Trophoblast cell (in vitro differentiated cells and primary cell): ENCODE data around the gene ABO.
"Not testable (repeated sequence)": the region's sequence is repeated elsewhere in the genome, so short reads cannot be mapped to it uniquely, and the experiment has no call there.

Experiments
- DNase-seq, 2 donors: peaks; one replicate each; pipeline ENCODE4 v3.0.0-alpha.2; 2016
- H2AFZ ChIP-seq: 2 replicates; pipeline ENCODE4 v1.6.1; 2013; ENCODE audit warnings: low read length, moderate library complexity, mild to moderate bottlenecking; ENCODE audit not compliant: insufficient read depth, poor library complexity
- H2AK5ac ChIP-seq: 2 replicates; pipeline ENCODE4 v1.6.1; 2013; ENCODE audit warnings: mild to moderate bottlenecking, low read length
- H2BK120ac ChIP-seq: 2 replicates; pipeline ENCODE4 v1.6.1; 2013; ENCODE audit warnings: low read length, mild to moderate bottlenecking, moderate library complexity; ENCODE audit not compliant: insufficient read depth, poor library complexity
- H2BK12ac ChIP-seq: 2 replicates; pipeline ENCODE4 v1.6.1; 2013; ENCODE audit warnings: mild to moderate bottlenecking, low read length, moderate library complexity
- H2BK5ac ChIP-seq: 2 replicates; pipeline ENCODE4 v1.6.1; 2013; ENCODE audit warnings: low read length, low read depth, moderate library complexity, mild to moderate bottlenecking; ENCODE audit not compliant: poor library complexity
- H3K14ac ChIP-seq: 2 replicates; pipeline ENCODE4 v1.6.1; 2013; ENCODE audit warnings: mild to moderate bottlenecking, low read length
- H3K18ac ChIP-seq: 2 replicates; pipeline ENCODE4 v1.6.1; 2013; ENCODE audit warnings: mild to moderate bottlenecking, low read length
- H3K23ac ChIP-seq: 2 replicates; pipeline ENCODE4 v1.6.1; 2013; ENCODE audit warnings: low read length
- H3K27ac ChIP-seq: 2 replicates; pipeline ENCODE4 v1.5.1; 2013; ENCODE audit warnings: low read depth, mild to moderate bottlenecking, inconsistent platforms, low read length, moderate library complexity
- H3K27me3 ChIP-seq: 2 replicates; pipeline ENCODE4 v1.6.1; 2013; ENCODE audit warnings: inconsistent platforms, mild to moderate bottlenecking, low read length, moderate library complexity; ENCODE audit not compliant: insufficient read depth
- H3K36me3 ChIP-seq, 2 experiments: 1 replicate in 1 of 2; 2 replicates in 1 of 2; pipeline ENCODE4 v1.6.1; 2013; ENCODE audit warnings: low read length in 2 of 2, mild to moderate bottlenecking in 2 of 2, moderate library complexity in 1 of 2; ENCODE audit not compliant: insufficient read depth in 2 of 2, control insufficient read depth in 1 of 2
- H3K4ac ChIP-seq: 2 replicates; pipeline ENCODE4 v1.6.1; 2013; ENCODE audit warnings: low read depth, mild to moderate bottlenecking, low read length, moderate library complexity
- H3K4me1 ChIP-seq, 2 experiments: 1 replicate in 1 of 2; 2 replicates in 1 of 2; pipeline ENCODE4 v1.6.1; 2013; ENCODE audit warnings: low read length in 2 of 2, mild to moderate bottlenecking in 2 of 2, moderate library complexity in 1 of 2; ENCODE audit not compliant: insufficient read depth in 2 of 2, control insufficient read depth in 1 of 2
- H3K4me2 ChIP-seq: 2 replicates; pipeline ENCODE4 v1.6.1; 2013; ENCODE audit warnings: inconsistent platforms, mild to moderate bottlenecking, low read length, moderate library complexity
- H3K4me3 ChIP-seq: 2 replicates; pipeline ENCODE4 v1.5.1; 2013; ENCODE audit warnings: mild to moderate bottlenecking, low read depth, low read length, inconsistent platforms
- H3K79me1 ChIP-seq: one replicate; pipeline ENCODE4 v1.6.1; 2013; ENCODE audit warnings: low read length
- H3K79me2 ChIP-seq: 2 replicates; pipeline ENCODE4 v1.6.1; 2013; ENCODE audit warnings: low read length, mild to moderate bottlenecking; ENCODE audit not compliant: control insufficient read depth, insufficient read depth, poor library complexity
- H3K9ac ChIP-seq: 2 replicates; pipeline ENCODE4 v1.6.1; 2013; ENCODE audit warnings: mild to moderate bottlenecking, low read length
- H3K9me3 ChIP-seq: 2 replicates; pipeline ENCODE4 v1.6.1; 2013; ENCODE audit warnings: low read depth, mild to moderate bottlenecking, control low read depth, inconsistent platforms, low read length; ENCODE audit not compliant: insufficient read depth
- H4K12ac ChIP-seq: 2 replicates; pipeline ENCODE4 v1.6.1; 2013; ENCODE audit warnings: low read depth, mild to moderate bottlenecking, low read length, moderate library complexity
- H4K8ac ChIP-seq: 2 replicates; pipeline ENCODE4 v1.6.1; 2013; ENCODE audit warnings: low read depth, mild to moderate bottlenecking, low read length, moderate library complexity
- H4K91ac ChIP-seq: one replicate; pipeline ENCODE4 v1.6.1; 2013; ENCODE audit warnings: low read depth, mild to moderate bottlenecking, low read length, moderate library complexity
- WGBS: extraction: QIAGEN DNeasy Blood & Tissue Kit; methylation state at CpG from one replicate; pipeline ENCODE4 v1.1.7; 2013; ENCODE audit warnings: missing lambda C conversion rate; ENCODE audit not compliant: insufficient read length, insufficient coverage; ENCODE audit errors: extremely low coverage; 5-methylcytosine and 5-hydroxymethylcytosine counted together

ABO gene

GRCh38 chr9:133209327-133210201 lies 65.4 kb downstream of the ABO start:
- H3K4me3 ChIP-seq, H4K12ac ChIP-seq, H3K9ac ChIP-seq, H2AFZ ChIP-seq, H3K14ac ChIP-seq, H3K23ac ChIP-seq, H4K91ac ChIP-seq, H3K27me3 ChIP-seq, H3K4me2 ChIP-seq, H4K8ac ChIP-seq, H2BK120ac ChIP-seq, H3K79me1 ChIP-seq, H2BK12ac ChIP-seq, H3K79me2 ChIP-seq, H2BK5ac ChIP-seq, H3K9me3 ChIP-seq, H3K36me3 ChIP-seq, H2AK5ac ChIP-seq, H3K18ac ChIP-seq, H3K4ac ChIP-seq, H3K27ac ChIP-seq, DNase-seq: not testable (repeated sequence)
- no CpG with 5 or more reads among the region's 29 CpGs for WGBS
- H3K4me1 ChIP-seq, result peaks cover 6 to 12% of the 10 kb centered on the region in 2 experiments

GRCh38 chr9:133208880-133209300 lies 66.1 kb downstream of the ABO start, which contains the start of gene OBP2B:
Gene OBP2B, minus strand, starts transcription at chr9:133209250. Its CDS starts 51 bp downstream, at chr9:133209199.
- not testable (repeated sequence) for H3K4ac ChIP-seq, H3K27me3 ChIP-seq, H3K18ac ChIP-seq, H3K4me2 ChIP-seq, H3K36me3 ChIP-seq, H4K12ac ChIP-seq, H3K9ac ChIP-seq, H2AK5ac ChIP-seq, H3K79me2 ChIP-seq, H4K91ac ChIP-seq, H3K9me3 ChIP-seq, H2BK120ac ChIP-seq, H4K8ac ChIP-seq, H3K27ac ChIP-seq, DNase-seq, H3K79me1 ChIP-seq, H2BK12ac ChIP-seq, H3K4me3 ChIP-seq, H2BK5ac ChIP-seq, H3K23ac ChIP-seq, H2AFZ ChIP-seq, H3K14ac ChIP-seq
- WGBS, result no CpG with 5 or more reads among the region's 18 CpGs
- H3K4me1 ChIP-seq, result peaks cover 6 to 12% of the 10 kb centered on the region in 2 experiments

- H3K4me3 ChIP-seq, H3K18ac ChIP-seq, H3K9me3 ChIP-seq, H2AK5ac ChIP-seq, H3K27me3 ChIP-seq, H4K8ac ChIP-seq, H2BK5ac ChIP-seq, H2BK12ac ChIP-seq, H2AFZ ChIP-seq, H3K27ac ChIP-seq, H3K79me2 ChIP-seq, H3K9ac ChIP-seq, H3K36me3 ChIP-seq, DNase-seq, H3K79me1 ChIP-seq, H3K23ac ChIP-seq, H4K91ac ChIP-seq, H3K14ac ChIP-seq, H3K4ac ChIP-seq, H2BK120ac ChIP-seq, H4K12ac ChIP-seq, H3K4me2 ChIP-seq: not testable (repeated sequence)
- H3K4me1 ChIP-seq, result peaks cover 6 to 12% of the 10 kb centered on the region in 2 experiments
- no CpG with 5 or more reads among the region's 16 CpGs for WGBS
Measured at GRCh38 chr9:133208171-133208879, 66.7 kb downstream of the ABO start.

GRCh38 chr9:133207540-133208170 lies 67.3 kb downstream of the ABO start:
- DNase-seq, result no peak
- Histone ChIP-seq H3K79me1 (no peaks in the 10 kb centered on the region), H3K9me3 (peaks cover 7% of the 10 kb centered on the region), H3K4me3 (no peak overlapping the region), H4K12ac (no peak overlapping the region), H3K36me3 (no peaks in the 10 kb centered on the region), H2BK5ac (no peak overlapping the region), H3K79me2 (no peaks in the 10 kb centered on the region), H2AK5ac (no peak overlapping the region), H3K9ac (no peak overlapping the region), H3K27me3 (no peaks in the 10 kb centered on the region), H3K18ac (no peak overlapping the region), H2BK12ac (no peak overlapping the region), H3K27ac (no peak overlapping the region), H2BK120ac (no peak overlapping the region), H4K91ac (no peak overlapping the region), H3K4ac (no peak overlapping the region), H3K4me2 (no peak overlapping the region), H3K14ac (no peak overlapping the region), H2AFZ (no peak overlapping the region), H3K23ac (no peak overlapping the region), H4K8ac (no peak overlapping the region), H3K4me1 (peaks cover 6 to 12% of the 10 kb centered on the region in 2 experiments)
- no CpG with 5 or more reads among the region's 16 CpGs for WGBS
